DMS53 treated with DMSO at 0.1 percent for 48 hours (cell line): Measurements from ENCODE around the gene TP53TG5.

Experiments used
- DNase-seq: peaks from one replicate; lab custom pipeline; 2025; ENCODE audit not compliant: unreplicated experiment; lab: John Stamatoyannopoulos, UW

TP53TG5 gene

DNA sequence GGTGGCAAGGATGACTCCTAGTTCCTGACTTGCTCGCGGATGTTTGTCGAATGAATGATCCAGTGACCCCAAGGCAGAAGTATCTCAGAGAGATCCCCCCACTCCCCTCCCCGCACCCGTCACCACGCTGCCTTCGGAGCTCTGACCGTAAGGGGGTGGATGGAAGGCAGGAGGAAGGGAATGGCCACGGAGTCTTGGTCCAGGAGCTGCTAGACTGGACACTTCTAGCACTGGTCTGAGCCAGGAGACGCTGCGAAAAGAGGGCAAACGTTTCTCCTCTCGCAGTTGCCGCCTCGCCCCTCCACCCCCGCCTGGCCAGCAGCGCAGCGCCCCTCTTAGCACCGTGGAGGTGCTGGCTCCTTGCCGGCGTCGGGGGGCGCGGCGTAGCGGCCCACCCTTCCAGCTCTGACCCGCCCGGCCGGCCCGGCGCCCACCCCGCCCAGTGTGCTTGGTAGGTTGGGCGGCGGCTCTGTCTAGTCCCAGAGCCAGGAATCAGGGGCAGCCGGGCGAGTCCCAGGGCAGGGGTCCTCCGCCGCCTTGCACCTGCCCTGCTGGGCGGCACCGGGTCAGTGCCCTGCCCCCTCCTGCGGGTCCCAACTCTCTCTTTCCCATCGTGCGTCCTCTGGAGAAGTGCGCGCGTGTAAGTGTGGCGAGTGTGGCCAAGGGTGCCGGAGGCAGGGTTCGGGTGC, 27.6 kb upstream of the TP53TG5 start:
- DNase-seq, result no peak

DNA sequence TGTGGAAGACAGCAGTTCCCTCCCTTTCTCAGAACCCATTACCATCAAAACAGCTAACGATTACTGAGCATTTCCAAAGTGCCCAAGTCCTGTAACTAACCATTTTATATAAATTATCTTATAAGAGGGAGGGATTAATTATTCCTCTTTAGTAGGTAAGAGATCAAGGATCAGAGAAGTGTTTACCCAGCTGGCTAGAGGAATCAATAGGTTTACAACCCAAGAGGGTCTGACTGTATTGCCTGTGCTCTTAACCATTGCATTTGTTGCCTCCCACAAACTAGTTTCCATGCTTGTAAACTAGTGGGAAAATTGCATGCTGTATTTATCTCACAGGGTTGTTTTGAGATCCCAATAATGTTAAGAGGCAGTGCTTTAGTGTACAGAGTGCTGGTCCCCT, 26.3 kb upstream of the TP53TG5 start:
- no peak for DNase-seq

DNA sequence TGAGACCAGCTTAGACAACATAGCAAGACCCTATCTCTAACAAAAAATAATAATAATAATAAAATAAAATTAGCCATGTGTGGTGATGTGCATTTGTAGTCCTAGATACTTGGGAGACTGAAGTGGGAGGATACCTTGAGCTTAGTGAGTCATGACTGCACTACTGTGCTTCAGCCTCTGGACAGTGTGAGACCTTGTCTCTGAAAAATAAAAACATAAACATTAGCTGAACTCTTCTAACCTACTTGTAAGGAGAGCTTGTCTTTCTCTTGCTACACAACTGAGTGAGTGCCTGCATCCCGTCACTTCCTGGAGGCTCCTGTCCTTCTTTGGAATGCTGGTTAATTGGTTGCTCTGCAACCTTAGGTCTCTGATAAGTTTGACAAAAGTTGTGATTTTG, 24.8 kb upstream of the TP53TG5 start:
- no peak for DNase-seq

DNA sequence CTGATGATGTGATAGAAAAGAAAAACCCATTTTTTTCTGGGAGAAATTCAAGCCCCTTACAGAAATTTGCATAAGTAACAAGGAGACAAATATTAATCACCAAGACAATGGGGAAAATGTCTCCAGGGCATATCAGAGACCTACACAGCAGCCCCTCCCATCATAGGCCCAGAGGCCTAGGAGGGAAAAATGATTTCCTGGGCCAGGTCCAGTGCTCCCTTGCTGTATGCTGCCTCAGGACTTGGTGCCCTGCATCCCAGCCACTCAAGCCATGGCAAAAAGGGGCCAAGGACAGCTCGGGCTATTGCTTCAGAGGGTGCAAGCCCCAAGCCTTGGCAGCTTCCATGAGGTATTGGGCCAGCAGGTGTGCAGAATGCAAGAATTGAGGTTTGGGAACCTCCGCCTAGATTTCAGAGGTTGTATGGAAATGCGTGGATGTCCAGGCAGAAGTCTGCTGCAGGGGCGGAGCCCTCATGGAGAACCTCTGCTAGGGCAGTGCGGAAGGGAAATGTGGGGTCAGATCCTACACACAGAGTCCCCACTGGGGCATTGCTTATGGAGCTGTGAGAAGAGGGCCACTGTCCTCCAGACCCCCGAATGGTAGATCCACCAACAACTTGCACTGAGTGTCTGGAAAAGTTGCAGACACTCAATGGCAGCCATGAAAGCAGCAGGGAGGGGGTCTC, 22.4 kb upstream of the TP53TG5 start:
- no peak for DNase-seq

DNA sequence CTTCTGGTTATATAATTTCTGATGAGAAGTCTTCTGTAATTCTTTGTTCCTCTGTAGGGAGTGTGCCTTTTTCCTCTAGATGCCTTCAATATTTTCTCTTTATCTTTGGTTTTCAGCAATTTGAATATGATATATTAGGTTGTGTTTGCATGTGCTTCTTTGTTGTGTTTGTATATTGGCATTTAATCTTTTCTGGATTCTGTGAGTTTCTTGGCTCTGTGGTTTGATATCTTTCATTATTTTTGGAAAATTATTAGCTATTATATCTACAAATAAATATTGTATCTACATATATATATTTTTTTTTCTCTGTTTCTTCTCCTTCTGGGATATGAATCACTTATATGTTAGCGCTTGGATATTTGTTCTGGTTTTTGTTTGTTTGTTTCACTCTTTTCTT, 20.9 kb upstream of the TP53TG5 start:
- no peak for DNase-seq

DNA sequence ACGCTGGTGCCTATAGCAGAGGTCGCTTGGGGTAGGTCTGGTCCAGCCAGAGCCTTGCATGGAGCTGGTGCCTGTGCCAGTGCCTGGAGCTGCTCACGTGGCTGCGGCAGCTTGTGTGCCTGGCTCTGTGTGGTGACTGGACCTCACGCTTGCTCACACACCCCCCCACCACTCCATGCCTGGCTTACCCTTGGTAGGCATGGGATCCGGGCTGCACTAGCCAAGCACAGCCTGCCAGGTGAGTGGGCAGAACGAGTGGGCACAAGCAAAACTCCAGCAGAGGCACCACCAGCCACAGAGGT, 16.9 kb upstream of the TP53TG5 start:
- no peak for DNase-seq

DNA sequence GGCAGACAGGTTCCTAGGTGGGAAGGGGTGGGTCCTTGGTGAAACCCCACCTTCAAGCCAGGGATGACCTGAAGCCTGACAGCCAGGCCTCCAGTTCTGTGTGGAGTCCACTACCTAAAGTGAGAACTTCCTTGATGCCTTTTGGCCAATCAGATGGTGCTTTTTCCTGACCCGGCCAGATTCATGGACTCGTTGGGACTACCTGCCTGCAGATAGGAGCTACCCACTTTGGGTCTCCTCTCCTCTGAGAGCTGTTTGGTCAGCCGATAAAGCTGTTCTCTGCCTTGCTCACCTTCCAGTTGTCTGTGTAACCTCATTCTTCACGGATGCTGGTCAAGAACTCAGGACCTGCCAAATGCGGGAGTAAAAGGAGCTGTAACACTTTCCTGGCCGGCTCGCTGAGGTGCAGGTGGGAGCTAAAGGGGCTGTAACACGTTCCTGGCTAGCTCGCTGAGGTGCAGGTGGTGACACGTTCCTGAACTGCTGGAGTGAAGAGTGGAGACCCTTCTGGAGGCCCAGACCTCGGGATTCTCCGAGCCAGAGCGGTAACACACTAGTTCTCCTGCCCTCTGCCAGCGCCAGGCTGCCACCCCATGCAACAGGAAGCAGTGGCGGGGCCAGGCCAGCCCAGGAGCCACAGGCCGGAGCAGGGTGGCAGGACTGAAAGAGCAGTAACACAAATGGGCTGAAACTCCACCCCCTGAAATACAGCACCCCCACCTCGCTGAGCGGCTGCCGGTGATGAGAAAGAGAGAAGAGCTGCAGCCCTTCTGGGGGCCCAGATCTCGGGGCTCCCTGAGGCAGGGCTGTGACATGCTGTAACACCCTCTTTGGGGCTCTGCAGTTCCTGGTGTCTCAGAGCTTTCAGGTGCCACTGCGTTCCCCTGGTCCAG, 16.3 kb upstream of the TP53TG5 start:
- no peak for DNase-seq

DNA sequence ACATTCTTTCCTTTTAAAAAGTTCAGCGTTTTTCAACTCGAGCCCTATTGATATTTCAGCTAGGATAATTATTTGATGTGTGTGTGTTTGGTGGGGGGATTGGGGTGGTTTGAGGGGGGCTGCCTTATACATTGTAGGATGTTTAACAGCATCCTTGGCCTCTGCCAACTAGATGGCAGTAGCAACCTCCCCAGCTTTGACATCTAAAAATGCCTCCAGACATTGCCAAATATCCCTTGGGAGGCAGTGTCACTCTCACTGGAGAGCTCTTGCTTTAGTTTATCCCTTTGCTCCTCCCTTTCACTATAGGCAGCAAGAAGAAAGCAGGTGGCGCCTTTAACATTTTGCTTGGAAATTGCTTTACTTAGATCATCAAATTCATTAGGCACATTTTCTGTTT, 14.6 kb upstream of the TP53TG5 start:
- DNase-seq, result no peak

DNA sequence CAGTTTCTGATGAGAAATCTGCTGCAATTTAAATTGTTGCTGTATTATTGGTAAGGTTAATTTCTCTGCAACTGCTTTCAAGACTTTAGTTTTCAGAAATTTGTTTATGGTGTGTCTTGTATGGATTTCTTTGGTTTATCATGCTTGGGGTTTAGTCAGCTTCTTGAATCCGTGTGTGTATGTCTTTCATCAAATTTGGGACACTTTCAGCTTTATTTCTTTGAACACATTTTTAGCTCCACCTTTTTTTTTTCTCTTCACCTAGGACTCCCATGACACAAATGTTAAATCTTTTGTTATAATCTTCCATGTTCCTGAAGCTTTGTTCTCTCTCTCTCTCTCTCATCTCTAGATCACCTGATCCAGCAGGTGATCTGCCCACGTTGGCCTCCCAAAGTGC, 13.4 kb upstream of the TP53TG5 start:
- DNase-seq, result no peak

DNA sequence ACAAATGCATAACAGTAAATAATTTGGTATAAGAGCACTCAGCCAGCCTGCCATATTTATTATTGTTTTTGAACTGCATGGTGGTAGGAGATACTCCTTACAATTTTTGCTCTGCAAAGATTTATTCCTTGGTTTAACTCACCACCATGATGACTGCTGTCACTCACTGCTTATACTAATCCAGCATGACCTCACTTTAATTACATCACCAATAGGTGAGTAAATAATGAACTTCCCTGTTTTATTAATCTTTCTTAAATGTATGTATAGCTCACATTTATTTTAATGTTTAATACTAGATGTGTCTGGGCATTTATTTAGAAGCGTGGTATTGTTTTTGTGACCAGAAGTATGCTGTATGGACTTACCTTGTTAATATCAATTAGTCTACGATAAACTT, 12.8 kb upstream of the TP53TG5 start:
- DNase-seq, result no peak

DNA sequence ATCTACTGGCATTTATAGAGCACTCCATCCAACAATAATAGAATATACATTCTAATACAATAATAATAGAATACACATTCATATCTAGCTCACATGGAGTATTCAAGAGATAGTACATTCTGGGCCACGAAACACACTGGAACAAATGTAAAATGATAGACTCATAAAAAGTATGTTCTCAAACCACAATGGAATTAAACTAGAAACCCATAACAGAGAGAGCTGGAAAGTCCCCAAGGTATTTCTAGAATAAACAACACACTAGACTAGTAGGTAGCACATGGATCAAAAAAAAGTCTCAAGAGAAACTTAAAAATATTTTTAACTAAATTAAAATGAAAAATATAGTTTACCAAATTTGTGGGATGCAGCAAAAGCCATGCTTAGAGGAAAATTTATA, 9.1 kb upstream of the TP53TG5 start:
- DNase-seq, result no peak

DNA sequence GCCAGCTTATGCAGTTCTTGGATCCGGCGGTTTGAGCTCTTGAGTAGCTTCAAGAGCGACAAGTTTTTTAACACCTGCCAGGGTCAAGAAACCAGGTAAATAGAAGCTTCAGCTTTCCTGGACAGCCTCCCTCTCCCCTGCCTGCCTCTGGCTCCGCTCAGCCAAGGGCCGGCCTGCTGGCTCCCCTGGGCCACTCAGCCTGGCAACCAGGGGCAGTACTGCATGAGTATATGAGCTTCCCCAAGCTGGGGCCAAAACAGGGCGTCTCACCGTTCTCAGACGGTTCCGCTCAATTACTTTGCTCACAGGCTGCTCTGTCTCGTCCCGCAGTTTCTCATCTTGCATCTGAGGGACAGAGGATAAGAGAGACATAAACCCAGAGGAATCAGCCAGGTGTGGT, 856 bp downstream of the TP53TG5 start:
- DNase-seq, result no peak

DNA sequence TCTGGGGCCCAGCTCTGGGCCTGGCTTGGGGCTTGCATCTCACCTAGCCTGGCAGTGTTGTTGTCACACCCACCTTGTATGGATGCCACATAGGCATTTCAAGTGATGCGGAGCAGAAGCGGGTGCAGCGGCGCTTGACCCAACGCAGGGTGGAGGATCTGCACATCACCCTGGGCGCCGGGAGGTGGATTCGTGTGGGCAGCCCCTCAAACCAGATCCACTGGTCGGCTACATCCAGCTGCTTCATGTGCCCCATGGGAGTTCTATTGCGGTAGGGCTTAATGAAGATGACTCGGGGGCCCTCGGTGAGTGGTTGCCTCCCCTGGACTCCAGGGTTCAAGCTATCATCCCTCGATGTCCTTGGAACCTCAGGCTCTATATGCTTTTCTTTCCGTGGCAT, 3.2 kb downstream of the TP53TG5 start:
- DNase-seq, result no peak

DNA sequence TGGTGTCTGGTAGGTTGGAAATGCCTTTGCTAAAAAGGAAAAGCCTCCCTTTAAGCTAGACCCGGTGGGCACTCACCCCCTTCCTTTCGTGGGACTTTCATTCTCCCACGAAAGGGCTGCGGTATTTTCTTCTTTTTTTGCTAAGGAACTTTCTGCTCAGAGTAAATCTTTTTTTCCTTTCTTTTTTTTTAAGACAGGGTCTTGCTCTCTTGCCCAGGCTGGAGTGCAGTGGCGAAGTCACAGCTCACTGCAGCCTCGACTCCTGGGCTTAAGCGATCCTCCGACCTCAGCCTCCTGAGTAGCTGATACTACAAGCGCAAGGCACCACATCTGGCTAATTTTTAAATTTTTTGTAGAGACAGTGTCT, 4.0 kb downstream of the TP53TG5 start:
- DNase-seq, result no peak

DNA sequence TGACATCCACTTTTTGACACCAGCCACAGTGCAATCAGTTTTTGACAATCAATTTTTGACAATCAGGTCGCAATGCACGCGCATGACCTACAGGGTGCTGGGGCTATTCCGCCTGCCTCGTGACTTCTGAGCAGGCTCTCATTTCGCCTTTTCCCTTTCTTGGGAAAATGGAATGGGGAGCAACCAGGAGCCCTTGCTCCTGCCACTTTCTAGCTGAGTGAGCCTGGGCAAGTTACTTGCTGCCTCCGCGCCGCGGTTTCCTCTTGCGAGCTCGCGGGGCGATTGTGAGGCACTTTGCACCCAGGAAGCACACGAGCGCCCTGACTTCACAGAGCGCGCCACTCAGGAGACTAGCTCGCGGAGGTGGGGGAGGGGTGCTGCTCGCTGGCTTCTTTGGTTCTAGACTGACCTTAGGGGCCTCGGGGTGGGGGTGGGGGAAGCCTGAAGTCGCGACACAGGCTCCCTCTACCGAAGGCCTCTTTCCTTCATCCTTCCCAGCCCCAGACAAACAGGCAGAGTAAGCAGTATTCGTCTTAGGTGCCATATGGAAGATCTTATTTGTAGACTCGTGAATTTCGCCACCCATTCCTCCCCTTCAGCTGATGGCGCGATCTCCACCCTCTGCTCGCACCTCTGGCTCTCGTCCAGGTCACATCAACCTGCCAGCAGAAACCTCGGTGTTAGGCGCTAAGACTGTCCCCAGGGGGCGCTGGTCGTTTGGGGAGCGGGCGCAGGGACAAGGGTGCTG, 4.6 kb downstream of the TP53TG5 start:
- DNase-seq, result peak; percentile 97

DNA sequence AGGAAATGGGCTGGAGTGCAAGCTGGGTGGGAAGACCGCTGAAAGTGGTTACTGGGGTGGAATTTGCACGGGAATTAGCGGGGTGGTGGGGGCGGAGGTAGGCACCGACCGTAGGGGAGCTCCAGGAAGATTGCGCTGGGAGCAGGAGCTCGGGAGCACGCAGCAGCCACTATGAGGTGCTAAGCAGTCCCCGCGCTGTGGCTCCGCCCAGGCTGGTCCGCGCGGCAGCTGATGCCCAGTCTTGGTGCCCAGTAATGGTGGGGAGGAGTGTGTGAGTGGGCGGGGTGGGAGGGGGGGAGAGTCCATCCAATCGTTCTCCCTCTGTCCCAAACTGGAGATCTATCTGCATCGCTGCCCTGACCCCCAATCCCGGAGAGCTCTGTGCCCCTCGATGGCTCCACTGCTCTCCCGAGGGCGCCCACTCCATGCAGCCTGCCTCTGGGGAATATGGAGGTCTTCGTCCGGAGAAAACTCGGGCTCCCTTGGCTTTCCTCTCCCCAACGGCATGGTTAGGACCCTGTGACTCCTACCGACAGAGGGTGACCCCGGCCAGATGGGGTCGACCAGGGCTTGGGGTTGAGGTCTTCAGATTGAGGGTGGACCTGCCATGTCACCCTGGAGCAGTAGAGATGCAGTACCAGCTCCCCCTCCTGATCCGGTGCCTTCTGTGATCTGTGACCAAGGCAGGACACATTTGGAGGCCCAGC, 5.3 kb downstream of the TP53TG5 start:
- peak; percentile 45 for DNase-seq

DNA sequence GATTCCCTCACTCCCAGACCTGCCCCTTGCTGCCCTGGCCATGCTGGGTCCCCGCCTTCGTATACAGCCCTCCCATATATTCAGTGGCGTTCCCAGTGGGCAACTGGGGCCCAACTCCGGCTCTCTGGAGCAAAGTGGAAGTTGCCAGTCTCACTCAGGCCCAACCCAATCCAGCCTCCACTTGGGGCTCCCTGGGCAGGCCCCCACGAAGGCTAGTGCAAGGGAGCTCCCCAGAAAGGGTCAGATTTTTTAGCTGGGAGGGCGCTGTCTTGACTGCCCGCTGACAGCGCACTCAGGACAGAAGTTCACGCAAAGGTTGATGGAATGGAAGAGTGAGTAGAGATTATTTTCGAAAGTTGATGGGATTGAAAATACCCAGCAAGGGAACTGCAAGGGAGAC, 5.9 kb downstream of the TP53TG5 start:
- DNase-seq, result no peak

DNA sequence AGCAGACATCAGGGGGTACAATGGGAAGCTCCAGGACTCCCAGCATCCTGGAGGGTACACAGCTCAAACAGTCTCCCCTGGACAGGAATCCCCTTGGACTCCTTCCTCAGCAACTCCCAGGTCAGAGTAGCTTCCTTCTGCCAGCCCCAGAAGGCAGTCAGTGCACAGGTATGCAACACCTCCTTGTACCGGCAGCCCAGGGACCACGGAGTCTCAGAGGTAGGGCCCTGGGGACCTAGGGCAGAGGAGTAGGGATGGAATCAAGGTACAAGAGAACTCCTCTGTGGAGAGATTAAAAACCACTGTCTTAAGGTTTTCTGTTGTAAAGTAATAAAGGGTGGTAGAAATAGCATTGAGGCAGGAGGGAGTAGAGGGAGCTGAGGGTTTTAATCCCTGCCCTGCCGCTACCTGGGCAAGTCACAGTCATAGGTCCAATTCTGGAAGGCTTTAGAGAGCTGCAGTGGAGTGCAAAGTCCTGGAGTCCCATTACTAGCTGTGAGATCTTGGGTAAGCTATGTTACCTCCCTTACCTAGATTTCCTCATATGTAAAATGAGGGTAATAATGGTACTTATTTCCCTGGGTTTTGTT, 7.5 kb downstream of the TP53TG5 start:
- no peak for DNase-seq

DNA sequence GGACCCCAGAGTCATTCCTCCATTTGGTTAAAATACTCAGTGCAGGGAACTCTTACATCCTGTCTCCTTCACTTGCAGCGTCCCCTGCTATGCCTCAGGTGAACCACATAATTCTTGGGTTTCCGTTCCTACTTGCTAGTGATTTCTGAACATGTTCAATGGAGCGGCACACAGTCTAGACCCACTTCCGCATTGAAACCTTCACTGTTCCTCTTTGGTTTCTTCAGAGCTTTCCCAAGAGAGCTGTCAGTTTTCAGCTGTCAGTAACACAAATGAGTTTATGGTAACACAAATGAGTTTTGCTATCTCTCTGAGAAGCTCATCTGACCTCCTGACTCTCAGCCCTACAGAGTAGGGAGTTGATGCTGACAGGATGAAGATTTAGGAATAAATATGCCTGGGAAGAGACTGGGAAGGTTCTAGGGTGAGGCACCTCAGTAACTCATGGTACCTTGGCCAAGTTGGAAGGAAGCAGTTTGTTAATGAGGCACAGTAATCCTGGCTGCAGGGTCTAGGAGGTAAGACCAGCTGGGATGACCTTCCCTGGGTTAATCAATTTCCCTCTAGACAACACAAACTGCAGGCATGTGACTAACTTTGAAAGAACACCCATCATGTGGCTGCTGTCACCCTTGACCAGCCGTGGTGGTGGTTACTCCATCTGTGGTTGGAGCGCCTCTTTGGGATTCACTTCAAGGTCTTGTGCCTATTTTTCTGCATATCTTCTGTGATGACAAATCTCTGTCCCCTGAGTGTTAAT, 9.7 kb downstream of the TP53TG5 start:
- DNase-seq, result no peak

DNA sequence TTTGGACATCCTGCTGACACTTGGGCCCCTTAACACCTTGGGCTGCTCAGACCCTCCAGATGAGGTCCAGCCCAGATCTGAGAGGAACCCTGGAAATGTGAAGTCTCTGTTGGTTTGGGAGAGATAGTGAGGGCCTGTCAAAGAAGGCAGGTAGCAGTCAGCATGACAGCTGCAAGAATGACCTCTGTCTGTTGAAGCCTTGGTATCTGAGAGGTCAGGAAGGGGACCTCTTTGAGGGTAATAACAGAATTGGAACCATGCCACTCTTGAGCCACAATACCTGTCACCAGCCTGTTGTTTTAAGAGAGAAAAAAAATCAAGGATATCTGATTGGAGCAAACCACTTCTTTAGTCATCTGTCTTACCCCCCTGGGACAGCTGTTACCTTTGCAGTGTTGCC, 11.0 kb downstream of the TP53TG5 start:
- no peak for DNase-seq
